B cell (primary cell): ENCODE measurements around the gene WASHC4. TPM values are rescaled to one million over a fixed set of nuclear protein-coding genes. Genes with fewer than 3 reads are reported as not detected.

Experiments used
- ATAC-seq: fragments of 200-7000 bp; cut with Tn5 transposase; one replicate; pipeline ENCODE4 v1.10.0; 2021; ENCODE audit warnings: low read depth, mild to moderate bottlenecking, moderate number of reproducible peaks, moderate library complexity
- CTCF ChIA-PET: fragments of 350-600 bp; sonication (Branson Sonifier 250); formaldehyde crosslinking; loops from one replicate; lab custom pipeline; 2021; ENCODE audit warnings: antibody characterized with exemption, inconsistent platforms; lab: Charles Lee
- POLR2A ChIA-PET: fragments of 350-600 bp; sonication (Branson Sonifier 250); formaldehyde crosslinking; loops from one replicate; lab custom pipeline; 2021; ENCODE audit warnings: antibody characterized with exemption; lab: Charles Lee
- DNase-seq: peaks from one replicate; pipeline ENCODE4 v3.0.0; 2013
- H2AFZ ChIP-seq: 2 replicates; pipeline ENCODE4 v1.6.1; 2012; ENCODE audit warnings: mild to moderate bottlenecking, low read depth, low read length; ENCODE audit not compliant: insufficient read depth, poor library complexity, severe bottlenecking
- H3K27ac ChIP-seq, 2 donors: 1 replicate in 1 of 2; 2 replicates in 1 of 2; pipeline ENCODE4 v1.5.1; 2012 to 2013; ENCODE audit warnings: low read length in 2 of 2, mild to moderate bottlenecking in 2 of 2, moderate library complexity in 1 of 2
- H3K27me3 ChIP-seq, 4 experiments: fragments of 200-600 bp in 1 of 4; sonication (generic) in 1 of 4; replicated peaks in 1 of 4; 1 replicate in 2 of 4; 2 replicates in 2 of 4; pipeline versions ENCODE4 v1.6.1 to v1.7.0; 2013 to 2016; ENCODE audit warnings: low read length in 3 of 4, mild to moderate bottlenecking in 2 of 4, mixed read lengths in 1 of 4, moderate library complexity in 1 of 4; ENCODE audit not compliant: insufficient read depth in 4 of 4, control insufficient read depth in 3 of 4; ENCODE audit errors: control extremely low read depth in 1 of 4
- H3K36me3 ChIP-seq, 2 experiments: replicated peaks in 1 of 2; 1 replicate in 1 of 2; 2 replicates in 1 of 2; pipeline versions ENCODE4 v1.6.1 to v1.7.1; 2013; ENCODE audit warnings: low read length in 1 of 2; ENCODE audit not compliant: insufficient read depth in 2 of 2, control insufficient read depth in 1 of 2; ENCODE audit errors: control extremely low read depth in 1 of 2, extremely low read depth in 1 of 2
- H3K4me1 ChIP-seq, 2 donors: fragments of 200-600 bp in 1 of 2; sonication (generic) in 1 of 2; 1 replicate in 1 of 2; 2 replicates in 1 of 2; pipeline versions ENCODE4 v1.5.1 to v1.6.1; 2013 to 2017; ENCODE audit warnings: low read length in 2 of 2; ENCODE audit not compliant: control insufficient read depth in 2 of 2, insufficient read depth in 2 of 2
- H3K4me2 ChIP-seq: replicated peaks from 2 replicates; pipeline ENCODE3; 2012; ENCODE audit warnings: mild to moderate bottlenecking, low read depth, low read length; ENCODE audit not compliant: poor library complexity, severe bottlenecking
- H3K4me3 ChIP-seq, 5 experiments: fragments of 200-600 bp in 1 of 5; sonication (generic) in 1 of 5; 1 replicate in 3 of 5; 2 replicates in 2 of 5; pipeline versions ENCODE4 v1.5.1 to v1.7.0; 2011 to 2016; ENCODE audit warnings: low read length in 4 of 5, mild to moderate bottlenecking in 4 of 5, low read depth in 2 of 5, control low read depth in 1 of 5, moderate library complexity in 1 of 5; ENCODE audit not compliant: insufficient read depth in 1 of 5; ENCODE audit errors: control extremely low read depth in 1 of 5, extremely low read depth in 1 of 5
- H3K79me2 ChIP-seq: fragments of 200-600 bp; sonication (generic); one replicate; pipeline ENCODE4 v1.6.0; 2016; ENCODE audit warnings: low read length; ENCODE audit not compliant: control insufficient read depth, insufficient read depth
- H3K9ac ChIP-seq: fragments of 200-600 bp; sonication (generic); 2 replicates; pipeline ENCODE4 v1.6.1; 2017; ENCODE audit warnings: mild to moderate bottlenecking, low read length, moderate library complexity
- H3K9me3 ChIP-seq, 3 donors: one replicate each; pipeline versions ENCODE4 v1.6.1 to v1.7.1; 2013; ENCODE audit warnings: low read length in 2 of 3; ENCODE audit not compliant: control insufficient read depth in 2 of 3, insufficient read depth in 1 of 3; ENCODE audit errors: control extremely low read depth in 1 of 3
- H4K20me1 ChIP-seq: 2 replicates; pipeline ENCODE4 v1.6.0; 2012; ENCODE audit warnings: mild to moderate bottlenecking, low read length; ENCODE audit not compliant: insufficient read depth, control insufficient read depth, poor library complexity, severe bottlenecking
- H3K27ac Mint-ChIP-seq: one replicate; pipeline ENCODE4 v1.8.0; 2021; ENCODE audit warnings: mixed read lengths
- H3K27me3 Mint-ChIP-seq: one replicate; pipeline ENCODE4 v1.8.0; 2021; ENCODE audit warnings: mixed read lengths
- H3K4me1 Mint-ChIP-seq: one replicate; pipeline ENCODE4 v1.8.0; 2021; ENCODE audit warnings: mixed read lengths
- H3K4me3 Mint-ChIP-seq: one replicate; pipeline ENCODE4 v1.8.0; 2021; ENCODE audit warnings: mixed read lengths
- H3K9me3 Mint-ChIP-seq: one replicate; pipeline ENCODE4 v1.8.0; 2022; ENCODE audit warnings: mixed read lengths; ENCODE audit not compliant: insufficient read depth
- CTCF ChIP-seq: fragments of 200-600 bp; IDR thresholded peaks from one replicate; pipeline ENCODE4 v1.8.0; 2022; ENCODE audit warnings: antibody characterized with exemption, mild to moderate bottlenecking
- EZH2 ChIP-seq: IDR thresholded peaks from 2 replicates; pipeline ENCODE4 v1.6.1; 2012; ENCODE audit warnings: borderline replicate concordance, low read depth, mild to moderate bottlenecking, moderate library complexity, low read length; ENCODE audit not compliant: insufficient read depth, poor library complexity, severe bottlenecking
- WGBS: methylation state at CpG from one replicate; pipeline ENCODE4 v1.1.5; 2013; ENCODE audit warnings: missing lambda C conversion rate; ENCODE audit not compliant: insufficient coverage; 5-methylcytosine and 5-hydroxymethylcytosine counted together
- intact Hi-C: fragments of 100-400 bp; cut with micrococcal nuclease; formaldehyde crosslinking; loops from one replicate; pipeline ENCODE4 v1.10.0; 2022
- polyA plus RNA-seq: library from polyadenylated mRNA; depleted of rRNA; stranded (reverse); fragments of >200 nt; gene quantifications from 2 replicates; pipeline ENCODE4 v1.2.3, GENCODE V29; 2012
- total RNA-seq, 2 donors: library from RNA; stranded (reverse); fragments of 120-200 nt in 1 of 2; gene quantifications; 1 replicate in 1 of 2; 2 replicates in 1 of 2; pipeline versions ENCODE4 v1.2.3 to v1.2.4, GENCODE V29; 2013 to 2022

WASHC4 gene
- total and polyA plus RNA-seq, 2 donors (not counting 1 experiment from before 2014, with no cell fraction given), result 55.2 to 240 TPM

DNA sequence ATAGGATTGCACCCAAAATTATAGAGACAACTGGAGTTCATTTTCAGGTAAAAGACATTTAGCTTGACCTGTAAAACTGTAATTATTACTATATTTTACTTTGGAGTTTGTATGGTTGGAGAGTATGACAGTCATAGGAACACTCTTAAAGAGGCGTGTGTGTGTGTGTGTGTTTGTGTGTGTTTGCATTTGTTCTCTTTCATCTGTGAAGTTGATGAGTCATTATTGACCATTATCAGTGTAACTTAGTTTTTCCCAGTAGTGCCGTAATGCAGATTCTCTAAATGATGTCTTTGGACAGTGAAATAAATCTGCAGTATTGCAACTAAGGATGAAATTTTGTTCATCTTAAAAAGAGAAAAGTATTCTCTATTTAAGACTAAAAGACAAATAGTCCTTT, 13.0 kb downstream of the WASHC4 start:
- CTCF ChIA-PET, result no interaction called here

GRCh38 chr12:105138248-105138647, 30.7 kb downstream of the WASHC4 start:
- no peaks in the 10 kb centered on the region for H3K27me3 ChIP-seq
- peaks cover 61% of the 10 kb centered on the region for H4K20me1 ChIP-seq
- no peaks in the 10 kb centered on the region for H3K4me1 ChIP-seq
- POLR2A ChIA-PET, result no interaction called here
- H3K27ac ChIP-seq, result no peak overlapping the region
- Mint-ChIP-seq H3K27ac (no peak overlapping the region), H3K27me3 (no peaks in the 10 kb centered on the region), H3K9me3 (no peaks in the 10 kb centered on the region), H3K4me3 (no peak overlapping the region), H3K4me1 (peaks cover 19% of the 10 kb centered on the region)
- H3K79me2 ChIP-seq, result peaks cover 28% of the 10 kb centered on the region
- no peak overlapping the region for H3K4me3 ChIP-seq
- no peak overlapping the region for H3K4me2 ChIP-seq
- no peak overlapping the region for H2AFZ ChIP-seq
- CTCF ChIA-PET, result interaction anchor here (0.6 kb wide), 1 partner anchor 221 kb away, joined by 3 read pairs; no protein-coding TSS in a partner anchor
- intact Hi-C loops, result loop anchor here (5.0 kb wide), 1 partner anchor 34 kb away; no protein-coding TSS in a partner anchor
- peaks cover 24 to 84% of the 10 kb centered on the region in 2 experiments for H3K36me3 ChIP-seq
- ATAC-seq (no peak), DNase-seq (no peak)
- H3K9me3 ChIP-seq, result no peaks in the 10 kb centered on the region
- no CpG with 5 or more reads among the region's 2 CpGs for WGBS
- no peak overlapping the region for H3K9ac ChIP-seq
- no peak for TF ChIP-seq CTCF
- no peak for TF ChIP-seq EZH2

More for the DNA sequence above, 13.0 kb downstream of the WASHC4 start:
- Mint-ChIP-seq H3K27me3 (no peaks in the 10 kb centered on the region), H3K4me3 (no peak overlapping the region), H3K27ac (peak overlapping the region; percentile 32), H3K9me3 (no peaks in the 10 kb centered on the region), H3K4me1 (peaks cover 4% of the 10 kb centered on the region)
- Histone ChIP-seq H3K79me2 (peaks cover 64% of the 10 kb centered on the region), H3K9me3 (no peaks in the 10 kb centered on the region), H3K27ac (no peak overlapping the region), H3K36me3 (peaks cover 20 to 84% of the 10 kb centered on the region in 2 experiments), H3K4me2 (no peak overlapping the region), H3K9ac (no peak overlapping the region), H3K27me3 (no peaks in the 10 kb centered on the region), H3K4me3 (no peak overlapping the region), H4K20me1 (peaks cover 72% of the 10 kb centered on the region), H2AFZ (no peak overlapping the region), H3K4me1 (no peaks in the 10 kb centered on the region)
- no peak for ATAC-seq
- intact Hi-C loops, result no loop called here
- no peak for DNase-seq
- POLR2A ChIA-PET, result no interaction called here
- no CpG with 5 or more reads among the region's 2 CpGs for WGBS
- TF ChIP-seq CTCF (no peak), EZH2 (no peak)
